Esophagus squamous epithelium (tissue), 5 donors: Measurements from ENCODE around the gene IQCK. TPM values are rescaled to one million over a fixed set of nuclear protein-coding genes. Genes with fewer than 3 reads are reported as not detected.
"Not testable (repeated sequence)": the region's sequence is repeated elsewhere in the genome, so short reads cannot be mapped to it uniquely, and the experiment has no call there.

Experiments
- DNase-seq: peaks from one replicate; lab custom pipeline; 2025; lab: John Stamatoyannopoulos, UW
- H3K27ac ChIP-seq, 4 donors: fragments of 200-600 bp; sonication (generic); one replicate each; pipeline ENCODE4 v1.5.1; 2016 to 2019; ENCODE audit warnings: mild to moderate bottlenecking in 1 of 4
- H3K27me3 ChIP-seq, 4 donors: fragments of 200-600 bp; sonication (generic); 1 replicate in 3 of 4; 2 replicates in 1 of 4; pipeline versions ENCODE4 v1.5.1 to v1.6.0; 2017 to 2021; ENCODE audit warnings: antibody characterized with exemption in 1 of 4
- H3K36me3 ChIP-seq, 3 donors: fragments of 200-600 bp; sonication (generic); one replicate each; pipeline ENCODE4 v1.5.1; 2016 to 2019
- H3K4me1 ChIP-seq, 3 donors: fragments of 200-600 bp; sonication (generic); one replicate each; pipeline ENCODE4 v1.5.1; 2017 to 2019
- H3K4me3 ChIP-seq, 4 donors: fragments of 200-600 bp; sonication (generic); 1 replicate in 3 of 4; 2 replicates in 1 of 4; pipeline ENCODE4 v1.5.1; 2016 to 2019; ENCODE audit warnings: mild to moderate bottlenecking in 2 of 4, moderate library complexity in 1 of 4
- H3K9me3 ChIP-seq, 3 donors: fragments of 200-600 bp; sonication (generic); one replicate each; pipeline ENCODE4 v1.5.1; 2016 to 2019
- CTCF ChIP-seq, 6 experiments: fragments of 450-650 bp in 4 of 6; fragments of 200-600 bp in 2 of 6; sonication (generic) in 2 of 6; IDR thresholded peaks; one replicate each; pipeline ENCODE4 v1.5.1; 2016 to 2019; ENCODE audit warnings: antibody characterized with exemption in 6 of 6, mild to moderate bottlenecking in 4 of 6, moderate library complexity in 4 of 6
- POLR2A ChIP-seq, 4 donors: fragments of 450-650 bp; IDR thresholded peaks; one replicate each; pipeline ENCODE4 v1.6.1; 2017; ENCODE audit warnings: antibody characterized with exemption in 4 of 4, mild to moderate bottlenecking in 4 of 4, moderate library complexity in 3 of 4
- WGBS, 2 donors: methylation state at CpG; one replicate each; pipeline ENCODE4 v1.1.5; 2018; 5-methylcytosine and 5-hydroxymethylcytosine counted together
- intact Hi-C: fragments of 100-400 bp; cut with DNase I; formaldehyde crosslinking; loops from one replicate; pipeline ENCODE4 v1.15.0; 2022
- total RNA-seq, 4 donors: library from RNA; depleted of rRNA; stranded (reverse); fragments of >200 nt; gene quantifications; one replicate each; pipeline ENCODE4 v1.1.0, GENCODE V29; 2016
- donor health status: DM: yes; HTN: yes; CAD: no.

Gene IQCK
- total RNA-seq, 4 donors from 2014 or later, result 2.2 to 9.3 (median 6.1) TPM

DNA sequence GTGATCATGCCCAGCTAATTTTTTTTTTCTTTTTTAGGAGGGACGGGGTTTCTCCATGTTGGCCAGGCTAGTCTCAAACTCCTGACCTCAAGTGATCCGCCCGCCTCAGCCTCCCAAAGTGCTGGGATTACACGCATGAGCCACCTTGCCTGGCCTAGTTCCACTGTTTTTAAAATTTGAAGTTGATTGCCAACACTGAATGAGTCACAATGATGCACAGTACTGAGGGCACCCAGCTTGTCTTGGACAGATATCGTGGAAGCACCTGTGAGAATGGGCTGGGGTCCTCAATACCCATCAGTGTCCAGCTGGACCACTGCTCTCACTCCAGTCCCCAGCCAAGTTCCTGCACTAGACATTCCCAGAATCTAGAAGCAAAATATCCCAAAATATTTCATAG lies 2.5 kb upstream of the IQCK start:
- intact Hi-C loops, result no loop called here
- no peaks in the 10 kb centered on the region for H3K27me3 ChIP-seq
- TF ChIP-seq CTCF (IDR thresholded peaks at IDR 0.05), result no peak
- TF ChIP-seq POLR2A (IDR thresholded peaks at IDR 0.05), result no peak
- no peak overlapping the region for H3K4me3 ChIP-seq
- 37 to 46% methylated on average over 5 of the region's 5 CpGs for WGBS, 2 donors
- peak overlapping the region in 2 of 4 donors; percentile 31 to 91 for H3K27ac ChIP-seq
- H3K9me3 ChIP-seq, result no peaks in the 10 kb centered on the region
- peaks cover 4 to 44% (median 19%) of the 10 kb centered on the region in 3 donors for H3K36me3 ChIP-seq
- DNase-seq, result no peak
- peaks cover 25 to 60% (median 30%) of the 10 kb centered on the region in 3 donors for H3K4me1 ChIP-seq

GRCh38 chr16:19716183-19716582 lies 1.9 kb upstream of the IQCK start:
- peaks cover 25 to 57% (median 30%) of the 10 kb centered on the region in 3 donors for H3K4me1 ChIP-seq
- intact Hi-C loops, result no loop called here
- no peaks in the 10 kb centered on the region for H3K27me3 ChIP-seq
- H3K27ac ChIP-seq, result peak overlapping the region in 2 of 4 donors; percentile 31 to 91
- no peak for DNase-seq
- WGBS, 2 donors, result 38 to 44% methylated on average over 1 of the region's 1 CpG
- peaks cover 4 to 37% (median 19%) of the 10 kb centered on the region in 3 donors for H3K36me3 ChIP-seq
- TF ChIP-seq POLR2A (IDR thresholded peaks at IDR 0.05) (no peak), CTCF (IDR thresholded peaks at IDR 0.05) (no peak)
- H3K4me3 ChIP-seq, result peak overlapping the region in 2 of 4 donors; percentile 89 to 94
- H3K9me3 ChIP-seq, result no peaks in the 10 kb centered on the region

DNA sequence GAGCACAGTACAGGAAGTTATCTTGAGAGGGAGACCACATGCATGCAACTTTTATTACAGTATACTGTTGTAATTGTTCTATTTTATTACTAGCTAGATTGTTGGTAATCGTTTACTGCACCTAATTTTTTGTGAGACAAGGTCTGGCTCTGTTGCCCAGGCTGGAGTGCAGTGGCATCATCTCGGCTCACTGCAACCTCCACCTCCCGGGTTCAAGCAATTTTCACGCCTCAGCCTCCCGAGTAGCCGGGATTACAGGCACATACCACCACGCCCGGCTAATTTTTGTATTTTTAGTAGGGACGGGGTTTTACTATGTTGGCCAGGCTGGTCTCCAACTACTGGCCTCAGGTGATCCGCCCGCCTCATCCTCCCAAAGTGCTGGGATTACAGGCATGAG lies 1.3 kb upstream of the IQCK start:
- intact Hi-C loops, H3K27me3 ChIP-seq, DNase-seq, H3K9me3 ChIP-seq: not testable (repeated sequence)
- H3K27ac ChIP-seq, result peak overlapping the region in 2 of 4 donors; percentile 28 to 91
- peak overlapping the region; percentile 88 to 94 (median 92) for H3K4me3 ChIP-seq
- peaks cover 4 to 32% (median 19%) of the 10 kb centered on the region in 3 donors for H3K36me3 ChIP-seq
- peaks cover 25 to 56% (median 30%) of the 10 kb centered on the region in 3 donors for H3K4me1 ChIP-seq
- 10 to 37% methylated on average over 11 of the region's 11 CpGs for WGBS, 2 donors

DNA sequence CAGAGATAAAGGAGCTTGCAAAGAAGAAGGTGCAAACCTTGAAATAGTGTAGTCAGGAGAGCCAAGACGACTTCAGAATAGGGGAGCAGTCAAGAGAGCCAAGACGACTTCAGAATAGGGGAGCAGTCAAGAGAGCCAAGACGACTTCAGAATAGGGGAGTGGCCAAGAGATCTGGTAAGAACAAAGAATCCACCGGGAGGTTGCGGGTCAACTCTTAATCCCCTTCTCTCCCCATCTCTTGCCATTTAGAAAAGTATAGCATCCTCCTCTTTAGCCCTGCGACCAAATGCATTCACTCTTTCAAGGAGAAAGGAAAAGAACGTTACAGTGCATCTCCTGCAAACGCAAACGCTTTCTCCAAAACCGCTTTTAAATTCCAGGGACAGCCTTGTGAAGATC lies 757 bp upstream of the IQCK start:
- Histone ChIP-seq H3K27me3 (no peaks in the 10 kb centered on the region), H3K9me3 (no peaks in the 10 kb centered on the region), H3K36me3 (peaks cover 4 to 26% (median 19%) of the 10 kb centered on the region in 3 donors), H3K4me1 (peaks cover 25 to 56% (median 30%) of the 10 kb centered on the region in 3 donors), H3K27ac (peak overlapping the region; percentile 72 to 92 (median 85)), H3K4me3 (peak overlapping the region; percentile 88 to 94 (median 92))
- TF ChIP-seq CTCF (IDR thresholded peaks at IDR 0.05), result no peak
- no peak for TF ChIP-seq POLR2A (IDR thresholded peaks at IDR 0.05)
- intact Hi-C loops, result no loop called here
- 0 to 1% methylated on average over 10 of the region's 10 CpGs for WGBS, 2 donors
- DNase-seq, result no peak

DNA sequence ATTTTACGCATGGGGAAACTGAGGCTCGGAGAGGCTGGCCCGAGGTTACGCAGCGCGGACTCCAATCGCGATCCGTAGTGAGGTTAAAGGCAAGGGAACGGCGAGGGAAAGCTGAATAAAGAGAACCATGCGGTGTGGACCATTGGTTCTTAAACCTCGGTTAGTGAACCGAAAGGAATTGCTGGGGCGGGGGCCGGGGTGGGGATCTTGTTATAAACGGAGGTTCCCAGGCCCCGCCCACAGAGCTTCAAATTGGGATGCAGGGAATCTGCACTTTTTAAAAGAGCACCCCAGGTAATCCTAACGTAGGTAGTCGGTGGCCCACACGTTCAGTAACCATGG lies 524 bp downstream of the IQCK start:
- H3K27me3 ChIP-seq, result no peaks in the 10 kb centered on the region
- WGBS, 2 donors, result 0 to 1% methylated on average over 12 to 16 of the region's 21 CpGs
- TF ChIP-seq CTCF (IDR thresholded peaks at IDR 0.05) (no peak), POLR2A (IDR thresholded peaks at IDR 0.05) (no peak)
- peaks cover 4 to 13% (median 10%) of the 10 kb centered on the region in 3 donors for H3K36me3 ChIP-seq
- H3K9me3 ChIP-seq, result no peaks in the 10 kb centered on the region
- peaks cover 25 to 56% (median 30%) of the 10 kb centered on the region in 3 donors for H3K4me1 ChIP-seq
- DNase-seq, result no peak
- peak overlapping the region; percentile 88 to 94 (median 92) for H3K4me3 ChIP-seq
- intact Hi-C loops, result no loop called here
- H3K27ac ChIP-seq, result peak overlapping the region; percentile 72 to 92 (median 85)
